NT2/D1 (cell line): ENCODE measurements around the gene URB2.

Experiments used
- SUZ12 ChIP-seq: IDR thresholded peaks from 2 replicates; pipeline ENCODE4 v1.6.1; 2011; ENCODE audit not compliant: insufficient read length, insufficient read depth; ENCODE audit errors: extremely low read depth
- YY1 ChIP-seq: IDR thresholded peaks from 2 replicates; pipeline ENCODE4 v1.6.1; 2011; ENCODE audit not compliant: insufficient read length, insufficient read depth
- ZNF274 ChIP-seq: IDR thresholded peaks from 2 replicates; pipeline ENCODE4 v1.6.1; 2011; ENCODE audit warnings: mild to moderate bottlenecking, low read depth, low read length

DNA sequence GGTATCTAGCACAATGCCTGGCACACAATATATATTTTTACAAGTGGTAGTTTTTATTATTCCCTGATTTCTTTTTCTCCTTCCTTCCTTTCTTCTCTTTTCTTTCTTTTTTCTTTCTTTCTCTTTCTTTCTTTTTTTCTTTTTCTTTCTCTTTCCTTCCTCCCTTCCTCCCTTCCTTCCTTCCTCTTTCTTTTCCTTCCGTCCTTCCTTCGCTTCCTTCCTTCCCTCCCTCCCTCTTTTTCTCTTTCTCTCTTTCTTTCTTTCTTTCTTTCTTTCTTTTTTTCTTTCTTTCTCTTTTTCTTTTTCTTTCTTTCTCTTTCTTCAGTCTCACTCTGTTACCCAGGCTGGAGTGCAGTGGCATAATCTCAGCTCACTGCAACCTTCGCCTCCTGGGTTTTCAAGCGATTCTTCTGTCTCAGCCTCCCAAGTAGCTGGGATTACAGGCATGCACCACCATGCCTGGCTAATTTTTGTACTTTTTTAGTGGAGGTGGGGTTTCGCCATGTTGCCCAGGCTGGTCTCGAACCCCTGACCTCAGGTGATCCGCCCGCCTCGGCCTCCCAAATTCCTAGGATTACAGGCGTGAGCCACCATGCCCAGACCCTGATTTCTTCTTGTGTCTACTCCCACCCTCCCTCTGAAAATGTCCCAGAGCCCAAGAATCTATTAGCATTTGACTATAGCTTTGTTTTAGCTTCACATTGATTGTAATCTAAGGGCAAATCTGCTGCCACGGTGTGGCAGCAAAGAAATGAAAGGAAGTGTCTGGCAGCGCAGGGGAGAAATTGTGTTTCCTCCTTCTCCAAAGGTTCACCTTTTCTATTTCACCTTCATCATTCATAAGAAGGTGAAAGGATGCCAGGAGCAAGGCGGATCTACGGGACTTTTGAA, 47.6 kb upstream of the URB2 start:
- TF ChIP-seq YY1 (no peak), ZNF274 (no peak), SUZ12 (no peak)
